Measurements from ENCODE around the gene SCTR. TPM values are rescaled to one million over a fixed set of nuclear protein-coding genes. Genes with fewer than 3 reads are reported as not detected.

SCTR gene
- total and polyA plus RNA-seq, 2 of the 13 experiments (the other 11 are each of a cell fraction or from before 2014, with no cell fraction given): not detected

DNA sequence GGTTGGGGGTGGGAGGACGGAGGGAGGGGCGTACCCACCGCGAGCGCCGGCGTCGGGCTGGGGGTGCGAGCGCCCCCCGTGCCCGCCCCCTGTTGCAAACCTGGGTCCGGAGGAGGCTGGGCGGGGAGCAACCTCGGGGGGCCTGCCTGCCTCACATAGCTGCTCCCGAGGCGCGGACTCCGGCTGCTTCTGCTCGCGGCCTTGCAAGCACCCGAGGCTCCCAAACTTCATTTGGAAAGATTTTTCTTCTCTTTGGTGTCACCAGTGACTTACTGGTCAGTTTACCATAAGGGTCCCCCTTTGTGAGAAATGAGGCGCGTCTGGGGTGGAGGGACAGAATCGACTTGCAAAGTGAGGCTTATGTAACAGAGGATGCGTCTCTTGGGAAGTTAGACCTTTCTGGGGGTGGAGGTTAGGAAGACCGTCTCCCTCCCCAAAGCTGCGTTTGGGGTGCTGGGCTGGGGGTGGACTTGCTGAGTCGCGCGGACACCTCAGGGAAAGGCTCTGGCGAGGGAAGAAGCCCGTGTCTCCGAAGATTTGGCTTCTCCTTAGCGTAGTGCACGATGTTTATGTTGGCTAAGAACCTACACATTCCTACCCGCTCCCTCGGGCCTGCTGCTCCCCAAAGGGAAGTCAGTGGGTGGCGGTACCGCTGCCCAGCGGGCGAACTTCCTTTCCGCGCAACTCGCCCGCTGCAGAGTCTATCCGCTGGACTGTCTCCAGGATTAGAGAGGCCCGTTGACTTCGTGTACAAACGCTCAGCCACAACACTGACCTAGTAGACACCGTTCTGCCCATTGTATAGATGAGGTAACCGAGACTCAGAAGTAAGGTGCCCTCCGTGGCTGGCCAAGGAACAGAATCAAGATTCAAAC is 92.1 kb downstream of the SCTR start (continued):
- TF ChIP-seq, protein P1, sequence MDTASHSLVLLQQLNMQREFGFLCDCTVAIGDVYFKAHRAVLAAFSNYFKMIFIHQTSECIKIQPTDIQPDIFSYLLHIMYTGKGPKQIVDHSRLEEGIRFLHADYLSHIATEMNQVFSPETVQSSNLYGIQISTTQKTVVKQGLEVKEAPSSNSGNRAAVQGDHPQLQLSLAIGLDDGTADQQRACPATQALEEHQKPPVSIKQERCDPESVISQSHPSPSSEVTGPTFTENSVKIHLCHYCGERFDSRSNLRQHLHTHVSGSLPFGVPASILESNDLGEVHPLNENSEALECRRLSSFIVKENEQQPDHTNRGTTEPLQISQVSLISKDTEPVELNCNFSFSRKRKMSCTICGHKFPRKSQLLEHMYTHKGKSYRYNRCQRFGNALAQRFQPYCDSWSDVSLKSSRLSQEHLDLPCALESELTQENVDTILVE (CRISPR knock-in tag; IDR thresholded peaks at IDR 0.05): no peak
- TF ChIP-seq ELF3 (CRISPR knock-in tag; IDR thresholded peaks at IDR 0.05) (no peak), ZNF589 (CRISPR knock-in tag; conservative IDR thresholded peaks at IDR 0.05) (0 out of 2 replicates have a peak, but pooled peaks have one; percentile 1), TSC22D2 (CRISPR knock-in tag; IDR thresholded peaks at IDR 0.05; ENCODE audit: borderline replicate concordance) (no peak), ZNF530 (CRISPR knock-in tag; IDR thresholded peaks at IDR 0.05; ENCODE audit: low read depth) (no peak), ZNF614 (CRISPR knock-in tag; IDR thresholded peaks at IDR 0.05; ENCODE audit: borderline replicate concordance) (peak; percentile 27; the same call in 1 of the 2 replicates), ZNF792 (CRISPR knock-in tag; IDR thresholded peaks at IDR 0.05) (no peak), SMARCC2 (IDR thresholded peaks at IDR 0.05) (no peak), ZSCAN12 (CRISPR knock-in tag; IDR thresholded peaks at IDR 0.05) (no peak), RARA (CRISPR knock-in tag; IDR thresholded peaks at IDR 0.05) (no peak), WIZ (CRISPR knock-in tag; IDR thresholded peaks at IDR 0.05) (no peak), KLF12 (CRISPR knock-in tag; IDR thresholded peaks at IDR 0.05; ENCODE audit: borderline replicate concordance) (no peak), KDM1A (CRISPR knock-in tag; IDR thresholded peaks at IDR 0.05) (peak; percentile 71; the same call in 1 of the 2 replicates), POLR2G (IDR thresholded peaks at IDR 0.05; ENCODE audit: low read depth, low read length) (0 out of 2 replicates have a peak, but pooled peaks have one; percentile 29), TCF7 (IDR thresholded peaks at IDR 0.05; ENCODE audit: low read depth) (no peak), IKZF4 (CRISPR knock-in tag; IDR thresholded peaks at IDR 0.05; ENCODE audit: borderline replicate concordance, low read depth, not compliant biosample characterization) (no peak), FOXM1 (CRISPR knock-in tag; IDR thresholded peaks at IDR 0.05) (no peak), ZNF616 (CRISPR knock-in tag; IDR thresholded peaks at IDR 0.05; ENCODE audit: low read depth) (no peak), SIX4 (CRISPR knock-in tag; IDR thresholded peaks at IDR 0.05) (no peak), HES4 (CRISPR knock-in tag; IDR thresholded peaks at IDR 0.05; ENCODE audit: borderline replicate concordance) (0 out of 2 replicates have a peak, but pooled peaks have one; percentile 20), TBL1XR1 (IDR thresholded peaks at IDR 0.05; ENCODE audit: borderline replicate concordance, low read length, partially characterized antibody) (no peak)
- TF ChIP-seq, protein P2, sequence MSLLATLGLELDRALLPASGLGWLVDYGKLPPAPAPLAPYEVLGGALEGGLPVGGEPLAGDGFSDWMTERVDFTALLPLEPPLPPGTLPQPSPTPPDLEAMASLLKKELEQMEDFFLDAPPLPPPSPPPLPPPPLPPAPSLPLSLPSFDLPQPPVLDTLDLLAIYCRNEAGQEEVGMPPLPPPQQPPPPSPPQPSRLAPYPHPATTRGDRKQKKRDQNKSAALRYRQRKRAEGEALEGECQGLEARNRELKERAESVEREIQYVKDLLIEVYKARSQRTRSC (CRISPR knock-in tag; IDR thresholded peaks at IDR 0.05; ENCODE audit: low read depth): no peak
- TF ChIP-seq, protein P3, sequence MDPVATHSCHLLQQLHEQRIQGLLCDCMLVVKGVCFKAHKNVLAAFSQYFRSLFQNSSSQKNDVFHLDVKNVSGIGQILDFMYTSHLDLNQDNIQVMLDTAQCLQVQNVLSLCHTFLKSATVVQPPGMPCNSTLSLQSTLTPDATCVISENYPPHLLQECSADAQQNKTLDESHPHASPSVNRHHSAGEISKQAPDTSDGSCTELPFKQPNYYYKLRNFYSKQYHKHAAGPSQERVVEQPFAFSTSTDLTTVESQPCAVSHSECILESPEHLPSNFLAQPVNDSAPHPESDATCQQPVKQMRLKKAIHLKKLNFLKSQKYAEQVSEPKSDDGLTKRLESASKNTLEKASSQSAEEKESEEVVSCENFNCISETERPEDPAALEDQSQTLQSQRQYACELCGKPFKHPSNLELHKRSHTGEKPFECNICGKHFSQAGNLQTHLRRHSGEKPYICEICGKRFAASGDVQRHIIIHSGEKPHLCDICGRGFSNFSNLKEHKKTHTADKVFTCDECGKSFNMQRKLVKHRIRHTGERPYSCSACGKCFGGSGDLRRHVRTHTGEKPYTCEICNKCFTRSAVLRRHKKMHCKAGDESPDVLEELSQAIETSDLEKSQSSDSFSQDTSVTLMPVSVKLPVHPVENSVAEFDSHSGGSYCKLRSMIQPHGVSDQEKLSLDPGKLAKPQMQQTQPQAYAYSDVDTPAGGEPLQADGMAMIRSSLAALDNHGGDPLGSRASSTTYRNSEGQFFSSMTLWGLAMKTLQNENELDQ (CRISPR knock-in tag; IDR thresholded peaks at IDR 0.05; ENCODE audit: borderline replicate concordance): no peak
- TF ChIP-seq, protein P4, sequence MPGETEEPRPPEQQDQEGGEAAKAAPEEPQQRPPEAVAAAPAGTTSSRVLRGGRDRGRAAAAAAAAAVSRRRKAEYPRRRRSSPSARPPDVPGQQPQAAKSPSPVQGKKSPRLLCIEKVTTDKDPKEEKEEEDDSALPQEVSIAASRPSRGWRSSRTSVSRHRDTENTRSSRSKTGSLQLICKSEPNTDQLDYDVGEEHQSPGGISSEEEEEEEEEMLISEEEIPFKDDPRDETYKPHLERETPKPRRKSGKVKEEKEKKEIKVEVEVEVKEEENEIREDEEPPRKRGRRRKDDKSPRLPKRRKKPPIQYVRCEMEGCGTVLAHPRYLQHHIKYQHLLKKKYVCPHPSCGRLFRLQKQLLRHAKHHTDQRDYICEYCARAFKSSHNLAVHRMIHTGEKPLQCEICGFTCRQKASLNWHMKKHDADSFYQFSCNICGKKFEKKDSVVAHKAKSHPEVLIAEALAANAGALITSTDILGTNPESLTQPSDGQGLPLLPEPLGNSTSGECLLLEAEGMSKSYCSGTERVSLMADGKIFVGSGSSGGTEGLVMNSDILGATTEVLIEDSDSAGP (CRISPR knock-in tag; IDR thresholded peaks at IDR 0.05; ENCODE audit: borderline replicate concordance): 0 out of 2 replicates have a peak, but pooled peaks have one; percentile 28
